ENCODE measurements around the gene TRAFD1.

TRAFD1 gene

DNA sequence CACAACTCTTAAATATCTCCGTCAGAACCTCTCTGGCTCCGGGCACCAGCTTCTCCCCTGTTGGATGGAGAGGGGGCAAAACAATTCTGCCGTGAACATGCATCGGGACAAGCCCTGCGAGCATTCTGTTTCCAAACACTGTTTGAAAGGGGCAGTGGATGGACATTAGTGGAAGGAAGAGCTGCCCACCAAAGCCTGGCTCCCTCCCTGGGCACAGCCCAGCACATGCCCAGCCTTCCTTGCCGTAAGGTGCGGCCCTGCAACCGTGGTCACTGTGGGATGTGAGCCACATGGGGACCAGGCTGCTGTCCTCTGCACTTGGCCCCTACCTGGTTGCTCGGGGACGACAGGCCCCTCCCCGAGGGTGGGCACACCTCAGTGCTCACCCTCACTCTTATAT is 54.0 kb downstream of the TRAFD1 start:
- TF ChIP-seq, protein P1, sequence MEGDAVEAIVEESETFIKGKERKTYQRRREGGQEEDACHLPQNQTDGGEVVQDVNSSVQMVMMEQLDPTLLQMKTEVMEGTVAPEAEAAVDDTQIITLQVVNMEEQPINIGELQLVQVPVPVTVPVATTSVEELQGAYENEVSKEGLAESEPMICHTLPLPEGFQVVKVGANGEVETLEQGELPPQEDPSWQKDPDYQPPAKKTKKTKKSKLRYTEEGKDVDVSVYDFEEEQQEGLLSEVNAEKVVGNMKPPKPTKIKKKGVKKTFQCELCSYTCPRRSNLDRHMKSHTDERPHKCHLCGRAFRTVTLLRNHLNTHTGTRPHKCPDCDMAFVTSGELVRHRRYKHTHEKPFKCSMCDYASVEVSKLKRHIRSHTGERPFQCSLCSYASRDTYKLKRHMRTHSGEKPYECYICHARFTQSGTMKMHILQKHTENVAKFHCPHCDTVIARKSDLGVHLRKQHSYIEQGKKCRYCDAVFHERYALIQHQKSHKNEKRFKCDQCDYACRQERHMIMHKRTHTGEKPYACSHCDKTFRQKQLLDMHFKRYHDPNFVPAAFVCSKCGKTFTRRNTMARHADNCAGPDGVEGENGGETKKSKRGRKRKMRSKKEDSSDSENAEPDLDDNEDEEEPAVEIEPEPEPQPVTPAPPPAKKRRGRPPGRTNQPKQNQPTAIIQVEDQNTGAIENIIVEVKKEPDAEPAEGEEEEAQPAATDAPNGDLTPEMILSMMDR (IDR thresholded peaks at IDR 0.05; ENCODE audit: insufficient read depth, missing control alignments) = no peak
- FAIRE-seq (no peak), DNase-seq (ENCODE audit: insufficient read length, low spot score) (no peak)

DNA sequence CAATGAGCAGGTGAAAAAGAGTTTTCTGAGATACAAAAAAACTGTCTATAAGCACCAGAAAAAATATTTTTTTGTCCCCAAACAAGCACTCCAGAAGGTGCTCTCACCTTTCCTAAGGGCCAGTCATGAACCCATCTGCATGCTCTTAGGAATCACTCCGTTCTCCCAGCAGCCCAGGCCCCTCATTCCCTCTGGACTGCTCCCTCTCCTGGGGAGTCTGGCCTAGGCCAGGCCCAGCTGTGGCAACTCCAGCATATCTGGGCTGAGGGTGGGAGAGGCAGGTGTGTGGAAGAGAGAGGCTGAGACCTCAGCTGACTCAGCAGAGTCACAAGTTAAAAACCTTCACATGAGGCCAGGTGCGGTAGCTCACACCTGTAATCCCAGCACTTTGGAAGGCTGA is 54.6 kb downstream of the TRAFD1 start:
- DNase-seq (ENCODE audit: insufficient read length, low spot score) = no peak
- TF ChIP-seq, protein P1 (IDR thresholded peaks at IDR 0.05; ENCODE audit: insufficient read depth, missing control alignments) = no peak

DNA sequence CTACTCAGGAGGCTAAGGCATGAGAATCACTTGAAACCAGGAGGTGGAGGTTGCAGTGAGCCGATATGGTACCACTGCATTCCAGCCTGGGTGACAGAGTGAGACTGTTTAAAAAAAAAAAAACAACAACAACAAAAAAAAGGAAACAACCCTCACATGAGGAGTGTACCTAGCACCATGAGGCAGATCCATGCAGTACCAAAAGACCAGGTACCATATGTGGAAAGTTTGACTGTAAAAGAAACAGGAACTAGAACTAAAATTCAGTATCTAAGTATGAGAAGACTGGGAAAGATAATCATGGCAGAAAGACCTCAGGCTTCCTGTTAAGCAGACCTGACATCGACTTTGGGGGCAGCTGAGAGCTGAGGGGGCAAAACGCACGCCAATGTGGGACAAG is 55.1 kb downstream of the TRAFD1 start:
- no peak for FAIRE-seq
- no peak for DNase-seq (ENCODE audit: insufficient read length, low spot score)
- TF ChIP-seq, protein P1 (IDR thresholded peaks at IDR 0.05; ENCODE audit: insufficient read depth, missing control alignments) = no peak

More for the DNA sequence above, 54.6 kb downstream of the TRAFD1 start:
- no peak for FAIRE-seq

DNA sequence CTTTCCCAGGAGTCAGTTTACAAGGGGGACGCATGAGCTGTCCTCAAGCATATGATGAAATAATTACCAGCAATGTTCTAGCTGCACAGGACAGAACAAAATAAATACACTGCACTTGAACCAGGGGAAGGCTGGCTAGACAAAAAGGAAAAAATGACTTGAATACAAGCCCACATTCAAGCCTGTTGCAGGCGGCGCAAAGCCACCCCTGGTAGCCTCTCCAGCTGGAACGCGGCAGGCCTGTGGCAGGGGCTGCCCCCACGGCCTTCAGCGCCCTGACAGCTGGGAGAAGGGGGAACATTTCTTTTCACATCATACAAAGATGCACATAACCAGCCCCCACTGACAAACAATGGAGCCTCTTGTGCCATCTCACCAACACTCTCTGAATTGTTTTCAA is 57.1 kb downstream of the TRAFD1 start:
- TF ChIP-seq, protein P1 (IDR thresholded peaks at IDR 0.05; ENCODE audit: insufficient read depth, missing control alignments) = no peak
- DNase-seq (ENCODE audit: insufficient read length, low spot score) = no peak
- no peak for FAIRE-seq

DNA sequence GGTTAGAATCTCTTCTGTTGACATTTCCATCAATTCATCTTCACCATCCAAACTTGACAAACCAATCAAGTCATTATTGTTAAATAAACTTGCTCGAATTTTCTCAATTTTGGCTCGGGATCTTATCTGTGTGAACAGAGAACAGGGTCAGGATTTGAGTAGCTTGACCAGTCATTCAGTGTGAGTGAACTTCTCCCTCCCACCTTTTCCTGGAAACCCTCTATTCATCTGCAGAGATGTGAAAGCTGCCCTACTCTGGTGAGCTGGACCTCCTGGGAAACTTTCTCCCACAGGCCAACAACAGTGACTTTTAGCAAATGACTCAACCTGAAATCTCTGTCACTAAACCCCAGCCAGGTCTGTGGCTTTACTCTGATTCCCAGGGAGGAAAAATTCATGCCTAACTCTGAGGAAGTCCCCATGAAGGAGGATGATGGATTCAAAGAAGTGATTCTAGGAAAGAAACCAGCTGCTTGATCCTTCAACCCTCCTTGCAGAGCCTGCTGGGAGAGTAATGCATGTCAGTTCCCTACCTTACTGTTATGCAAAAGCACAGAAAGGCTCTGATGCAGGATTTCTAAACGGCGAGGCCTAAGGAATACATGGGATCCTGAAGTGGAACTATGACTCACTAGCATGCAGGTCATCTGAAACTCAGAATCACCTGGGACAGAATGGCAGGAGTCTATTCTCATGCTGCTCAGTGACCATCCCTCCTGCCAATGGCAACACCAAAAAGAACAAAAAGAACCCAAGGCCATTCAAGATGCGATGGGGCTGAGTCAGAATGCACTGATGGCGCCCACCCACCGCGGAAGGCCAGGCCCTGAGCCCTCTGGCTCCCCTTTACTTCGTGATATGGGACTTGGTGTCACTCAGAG is 58.0 kb downstream of the TRAFD1 start:
- DNase-seq (ENCODE audit: insufficient read length, low spot score) (no peak), FAIRE-seq (no peak)
- TF ChIP-seq, protein P1 (IDR thresholded peaks at IDR 0.05; ENCODE audit: insufficient read depth, missing control alignments) = no peak

DNA sequence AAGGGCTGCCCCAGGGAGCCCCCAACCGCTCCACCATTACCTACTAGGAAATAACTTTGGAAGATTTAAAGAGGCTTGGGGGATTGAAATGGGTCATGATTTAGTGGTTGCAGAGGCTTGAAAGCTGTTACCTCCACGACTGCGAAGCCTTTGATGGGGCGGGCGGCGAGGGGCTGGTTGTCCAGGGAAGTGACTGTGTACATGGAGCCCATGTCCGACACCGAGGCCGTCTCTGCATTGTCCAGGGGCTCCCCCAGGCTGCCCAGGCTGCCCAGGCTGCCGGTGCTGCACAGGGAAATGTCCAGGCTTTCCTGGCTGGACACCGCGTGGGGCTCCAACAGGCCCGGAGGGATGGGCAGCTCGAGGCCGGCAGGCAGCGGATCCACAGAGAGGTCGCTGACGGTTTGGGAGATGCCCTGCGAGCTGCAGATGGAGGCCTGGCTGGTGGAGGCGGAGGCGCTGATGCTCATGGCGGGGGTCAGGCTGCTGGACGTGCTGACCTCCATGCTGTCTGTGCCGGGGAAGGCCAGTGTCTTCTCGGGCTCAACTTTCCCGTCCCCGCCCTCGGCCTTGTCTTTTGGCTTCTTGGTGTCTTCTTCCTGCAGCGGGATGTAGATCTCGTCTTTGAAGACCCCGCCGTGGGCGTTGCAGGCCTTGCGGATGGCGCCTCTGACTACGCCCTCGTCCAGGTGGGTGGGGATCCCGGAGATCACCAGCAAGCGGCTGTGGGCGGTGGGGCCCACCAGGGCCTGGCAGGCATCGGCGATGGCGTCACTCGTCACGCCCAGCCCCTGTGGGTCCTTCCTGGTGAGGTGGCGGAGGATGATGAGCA is 58.9 kb downstream of the TRAFD1 start:
- TF ChIP-seq, protein P1 (IDR thresholded peaks at IDR 0.05; ENCODE audit: insufficient read depth, missing control alignments) = no peak
- DNase-seq (ENCODE audit: insufficient read length, low spot score) (no peak), FAIRE-seq (no peak)
